Measurements from ENCODE around the gene KRT38.

- TF ChIP-seq CTCF (IDR thresholded peaks at IDR 0.05) (no peak), POLR2A (IDR thresholded peaks at IDR 0.05) (no peak), POLR2AphosphoS5 (IDR thresholded peaks at IDR 0.05) (no peak), EP300 (IDR thresholded peaks at IDR 0.05) (no peak)
Measured at GRCh38 chr17:41418116-41418860, 22.5 kb downstream of the KRT38 start.
